Measurements from ENCODE around the gene GSTM4. TPM values are rescaled to one million over a fixed set of nuclear protein-coding genes. Genes with fewer than 3 reads are reported as not detected.

The GSTM4 gene
- total RNA-seq, 4 donors from 2014 or later, result 33.1 to 43.1 (median 39.1) TPM

DNA sequence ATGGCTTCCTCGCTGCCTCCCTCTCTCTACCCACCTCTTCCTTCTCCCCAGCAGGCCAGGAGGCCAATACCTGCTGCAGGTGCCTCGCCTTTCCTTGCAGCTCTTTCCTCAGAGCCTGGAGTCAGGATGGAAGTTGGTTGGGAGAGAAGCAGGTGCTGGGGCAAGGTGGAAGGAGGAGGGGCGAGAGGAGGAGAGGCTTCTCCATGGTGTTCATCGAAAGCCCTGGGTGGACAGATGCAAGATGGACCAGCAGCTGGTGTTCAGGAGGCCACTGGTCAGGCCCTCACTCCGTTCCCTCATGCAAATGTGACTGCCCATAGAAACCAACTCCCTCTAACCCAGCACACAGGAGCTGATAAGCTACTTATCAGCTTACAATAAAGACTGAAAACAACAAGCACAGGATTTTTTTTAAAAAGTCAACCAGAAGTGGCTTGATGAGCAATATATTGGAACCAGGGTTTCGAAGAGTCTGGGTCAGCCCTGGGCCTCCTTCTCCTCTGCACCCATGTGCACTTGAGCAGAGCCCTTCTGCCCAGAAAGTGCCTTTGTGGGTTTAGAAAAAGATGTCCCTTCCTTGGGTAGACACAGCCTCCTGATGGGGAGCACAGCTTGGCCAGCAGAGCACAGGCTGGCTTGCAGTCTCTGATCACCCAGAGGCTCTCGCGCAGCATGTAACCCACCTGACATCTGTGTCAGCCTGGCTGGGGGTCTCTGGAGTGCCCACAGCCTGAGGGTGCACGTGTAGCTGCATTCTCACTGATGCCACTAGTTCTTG lies 16.6 kb upstream of the GSTM4 start:
- Histone ChIP-seq H3K9me3 (no peaks in the 10 kb centered on the region), H3K27me3 (no peaks in the 10 kb centered on the region), H3K4me3 (no peak overlapping the region), H3K36me3 (no peaks in the 10 kb centered on the region), H3K27ac (replicated peaks in 1 of 4) (no peak overlapping the region), H3K4me1 (peaks cover 16 to 29% (median 25%) of the 10 kb centered on the region in 4 donors)
- TF ChIP-seq POLR2A (IDR thresholded peaks at IDR 0.05; ENCODE audit: low read depth), result no peak
- no peak for TF ChIP-seq POLR2AphosphoS5 (IDR thresholded peaks at IDR 0.05)
- TF ChIP-seq EP300 (IDR thresholded peaks at IDR 0.05), result no peak
- TF ChIP-seq, protein P1, sequence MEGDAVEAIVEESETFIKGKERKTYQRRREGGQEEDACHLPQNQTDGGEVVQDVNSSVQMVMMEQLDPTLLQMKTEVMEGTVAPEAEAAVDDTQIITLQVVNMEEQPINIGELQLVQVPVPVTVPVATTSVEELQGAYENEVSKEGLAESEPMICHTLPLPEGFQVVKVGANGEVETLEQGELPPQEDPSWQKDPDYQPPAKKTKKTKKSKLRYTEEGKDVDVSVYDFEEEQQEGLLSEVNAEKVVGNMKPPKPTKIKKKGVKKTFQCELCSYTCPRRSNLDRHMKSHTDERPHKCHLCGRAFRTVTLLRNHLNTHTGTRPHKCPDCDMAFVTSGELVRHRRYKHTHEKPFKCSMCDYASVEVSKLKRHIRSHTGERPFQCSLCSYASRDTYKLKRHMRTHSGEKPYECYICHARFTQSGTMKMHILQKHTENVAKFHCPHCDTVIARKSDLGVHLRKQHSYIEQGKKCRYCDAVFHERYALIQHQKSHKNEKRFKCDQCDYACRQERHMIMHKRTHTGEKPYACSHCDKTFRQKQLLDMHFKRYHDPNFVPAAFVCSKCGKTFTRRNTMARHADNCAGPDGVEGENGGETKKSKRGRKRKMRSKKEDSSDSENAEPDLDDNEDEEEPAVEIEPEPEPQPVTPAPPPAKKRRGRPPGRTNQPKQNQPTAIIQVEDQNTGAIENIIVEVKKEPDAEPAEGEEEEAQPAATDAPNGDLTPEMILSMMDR (IDR thresholded peaks at IDR 0.05), result no peak
- peak; percentile 86 for DNase-seq (ENCODE audit: extremely low spot score)
- 94% methylated on average over 3 of the region's 9 CpGs for WGBS
- intact Hi-C loops (cut with DNase I), result no loop called here

DNA sequence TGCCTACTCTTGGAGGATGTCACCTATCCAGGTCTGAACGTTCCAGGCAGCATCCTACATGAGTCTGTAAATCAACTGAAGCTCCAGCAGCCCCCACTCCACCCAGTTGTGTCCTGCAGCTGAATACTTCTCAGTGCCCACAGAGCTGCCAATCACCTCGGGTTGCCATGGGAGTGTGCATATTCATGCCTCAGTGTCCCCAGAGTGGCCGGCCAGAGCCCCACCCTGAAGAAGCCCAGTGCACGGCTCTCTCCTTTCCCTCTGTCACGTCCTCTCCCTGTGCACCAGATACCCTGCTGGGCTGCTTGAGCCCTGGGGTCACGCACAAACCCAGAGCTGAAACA lies 16.1 kb upstream of the GSTM4 start:
- DNase-seq (ENCODE audit: extremely low spot score), result peak; percentile 64
- Histone ChIP-seq H3K36me3 (no peaks in the 10 kb centered on the region), H3K27me3 (no peaks in the 10 kb centered on the region), H3K9me3 (no peaks in the 10 kb centered on the region), H3K27ac (replicated peaks in 1 of 4) (no peak overlapping the region), H3K4me3 (no peak overlapping the region), H3K4me1 (peaks cover 16 to 29% (median 25%) of the 10 kb centered on the region in 4 donors)
- TF ChIP-seq, protein P1 (IDR thresholded peaks at IDR 0.05), result no peak
- TF ChIP-seq POLR2A (IDR thresholded peaks at IDR 0.05; ENCODE audit: low read depth) (no peak), EP300 (IDR thresholded peaks at IDR 0.05) (no peak), POLR2AphosphoS5 (IDR thresholded peaks at IDR 0.05) (no peak)
- 51% methylated on average over 6 of the region's 6 CpGs for WGBS
- intact Hi-C loops (cut with DNase I), result loop anchor here (5.0 kb wide), 3 partner anchors 47 to 342 kb away; partner anchors contain the start of genes AHCYL1 and GSTM1

DNA sequence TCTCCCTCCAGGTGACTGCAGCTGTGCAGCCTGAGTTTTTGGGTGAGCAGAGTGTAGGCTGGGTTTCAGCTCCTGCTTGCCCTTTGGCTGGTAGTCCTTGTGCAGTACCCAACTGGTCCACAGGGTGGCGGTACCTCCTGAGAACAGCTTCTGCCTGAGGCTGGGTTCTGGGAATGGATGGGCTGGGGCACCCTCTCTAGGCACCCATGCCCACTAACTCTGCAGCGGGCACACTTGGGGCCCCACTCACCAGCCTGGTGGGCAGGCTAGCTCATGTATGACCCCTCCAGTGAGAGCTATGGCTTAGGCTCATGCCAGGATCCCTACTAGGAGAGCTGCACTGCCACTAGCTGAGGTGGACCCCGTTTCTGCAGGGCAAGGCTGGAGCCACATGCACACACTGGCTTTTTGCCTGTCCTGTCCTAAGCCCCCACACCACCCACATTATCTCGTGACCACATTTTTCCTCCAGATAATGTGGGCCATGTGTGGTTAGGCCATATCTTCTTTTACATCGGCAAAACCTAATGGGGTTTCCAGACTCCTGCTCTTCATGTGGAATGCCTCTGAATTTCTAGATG lies 15.5 kb upstream of the GSTM4 start:
- no peaks in the 10 kb centered on the region for H3K27me3 ChIP-seq
- TF ChIP-seq, protein P1 (IDR thresholded peaks at IDR 0.05), result peak; percentile 89 to 100 (median 92)
- TF ChIP-seq POLR2AphosphoS5 (IDR thresholded peaks at IDR 0.05), result peak in 1 of 2 donors; percentile 33
- TF ChIP-seq EP300 (IDR thresholded peaks at IDR 0.05), result no peak
- H3K36me3 ChIP-seq, result no peaks in the 10 kb centered on the region
- no peak overlapping the region for H3K4me3 ChIP-seq
- H3K4me1 ChIP-seq, result peaks cover 16 to 29% (median 24%) of the 10 kb centered on the region in 4 donors
- WGBS, result 52% methylated on average over 4 of the region's 5 CpGs
- DNase-seq (ENCODE audit: extremely low spot score), result peak; percentile 97
- intact Hi-C loops (cut with DNase I), result loop anchor here (5.0 kb wide), 3 partner anchors 47 to 342 kb away; partner anchors contain the start of genes AHCYL1 and GSTM1
- H3K9me3 ChIP-seq, result no peaks in the 10 kb centered on the region
- no peak overlapping the region for H3K27ac ChIP-seq (replicated peaks in 1 of 4)

DNA sequence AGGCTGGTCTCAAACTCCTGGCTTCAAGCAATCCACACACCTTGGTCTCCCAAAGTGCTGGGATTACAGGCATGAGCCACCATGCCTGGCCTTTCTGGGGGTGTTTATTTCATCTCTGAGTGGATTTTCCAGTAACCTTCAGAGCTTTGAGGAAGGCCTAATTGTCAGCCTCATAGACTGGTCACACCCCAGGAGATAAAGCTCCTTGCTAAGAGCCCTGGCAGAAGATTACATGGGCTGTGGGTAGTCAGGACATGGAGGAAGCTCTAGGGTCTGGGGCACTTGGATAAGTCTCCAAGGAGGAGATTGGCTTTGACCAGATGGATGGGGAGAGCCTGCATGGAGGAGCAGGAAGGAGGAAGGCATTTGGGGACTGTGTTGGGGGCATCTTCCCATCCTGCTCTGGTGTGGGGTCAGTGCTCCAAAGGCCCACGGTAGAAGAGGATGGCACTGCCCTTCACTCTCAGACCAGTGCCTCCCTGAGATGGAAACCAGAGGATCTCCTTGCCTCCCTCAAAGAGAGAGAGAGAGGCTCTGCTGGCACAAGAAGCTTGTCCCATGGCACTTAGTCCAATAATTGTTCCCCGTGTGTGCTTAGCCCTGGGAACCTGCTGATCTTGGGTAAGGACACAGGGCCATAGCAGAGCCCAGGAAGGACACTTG lies 14.7 kb upstream of the GSTM4 start:
- no peaks in the 10 kb centered on the region for H3K27me3 ChIP-seq
- no peaks in the 10 kb centered on the region for H3K36me3 ChIP-seq
- no peak overlapping the region for H3K27ac ChIP-seq (replicated peaks in 1 of 4)
- no peaks in the 10 kb centered on the region for H3K9me3 ChIP-seq
- DNase-seq (ENCODE audit: extremely low spot score), result peak; percentile 74
- TF ChIP-seq, protein P1 (IDR thresholded peaks at IDR 0.05), result no peak
- TF ChIP-seq POLR2A (IDR thresholded peaks at IDR 0.05; ENCODE audit: low read depth) (no peak), EP300 (IDR thresholded peaks at IDR 0.05) (no peak), POLR2AphosphoS5 (IDR thresholded peaks at IDR 0.05) (no peak)
- WGBS, result 86% methylated on average over 2 of the region's 2 CpGs
- intact Hi-C loops (cut with DNase I), result loop anchor here (5.0 kb wide), 3 partner anchors 46 to 341 kb away; partner anchors contain the start of genes AHCYL1 and GSTM1
- H3K4me3 ChIP-seq, result no peak overlapping the region
- H3K4me1 ChIP-seq, result peaks cover 11 to 24% (median 16%) of the 10 kb centered on the region in 4 donors
